IMR-90 (cell line): ENCODE results near the gene RBBP6. TPM values are rescaled to one million over a fixed set of nuclear protein-coding genes. Genes with fewer than 3 reads are reported as not detected.

Source experiments
- ATAC-seq: fragments of 200-7000 bp; cut with Tn5 transposase; 2 replicates; pipeline ENCODE4 v1.9.1; 2020; ENCODE audit warnings: low read depth, mild to moderate bottlenecking, moderate library complexity
- BruUV-seq: library from RNA; stranded (reverse); fragments of 400-500 nt; replicated peaks from 2 replicates; lab custom pipeline; 2021; lab: Mats Ljungman, UMichigan
- CTCF ChIA-PET: fragments of 300-600 bp; formaldehyde crosslinking; extraction: SDS; loops from one replicate; lab custom pipeline; 2021; ENCODE audit warnings: antibody characterized with exemption; lab: Yijun Ruan, JAX
- POLR2A ChIA-PET: fragments of 300-600 bp; sonication (Branson Sonifier 250); formaldehyde crosslinking; loops from one replicate; lab custom pipeline; 2022; ENCODE audit warnings: antibody characterized with exemption; ENCODE audit not compliant: unreplicated experiment; lab: Charles Lee
- DNase-seq: peaks from one replicate; pipeline ENCODE4 v3.0.0; 2013
- H2AFZ ChIP-seq: replicated peaks from 2 replicates; pipeline ENCODE3; 2013; ENCODE audit warnings: low read length, mild to moderate bottlenecking; ENCODE audit not compliant: poor library complexity
- H2AK5ac ChIP-seq: 2 replicates; pipeline ENCODE4 v1.6.1; 2013; ENCODE audit warnings: low read depth, low read length, inconsistent platforms
- H2AK9ac ChIP-seq: replicated peaks from 2 replicates; pipeline ENCODE3; 2013; ENCODE audit warnings: mild to moderate bottlenecking, low read depth, low read length, moderate library complexity; ENCODE audit not compliant: poor library complexity
- H2BK120ac ChIP-seq: 2 replicates; pipeline ENCODE4 v1.6.1; 2013; ENCODE audit warnings: low read depth, low read length, inconsistent platforms
- H2BK15ac ChIP-seq: 3 replicates; pipeline ENCODE4 v1.6.1; 2013; ENCODE audit warnings: low read depth, low read length, inconsistent platforms
- H2BK20ac ChIP-seq: 2 replicates; pipeline ENCODE4 v1.6.1; 2013; ENCODE audit warnings: low read depth, mild to moderate bottlenecking, inconsistent platforms, low read length, moderate library complexity
- H2BK5ac ChIP-seq: 2 replicates; pipeline ENCODE4 v1.6.1; 2013; ENCODE audit warnings: mild to moderate bottlenecking, low read depth, low read length, inconsistent platforms; ENCODE audit not compliant: poor library complexity, severe bottlenecking
- H3K14ac ChIP-seq: replicated peaks from 2 replicates; pipeline ENCODE4 v1.6.1; 2013; ENCODE audit warnings: low read depth, low read length, inconsistent platforms
- H3K18ac ChIP-seq: 2 replicates; pipeline ENCODE4 v1.6.1; 2013; ENCODE audit warnings: low read depth, low read length, control low read depth
- H3K23ac ChIP-seq: 2 replicates; pipeline ENCODE4 v1.6.1; 2013; ENCODE audit warnings: low read depth, low read length, inconsistent platforms
- H3K27ac ChIP-seq: 2 replicates; pipeline ENCODE4 v1.5.1; 2013; ENCODE audit warnings: mild to moderate bottlenecking, control low read depth, low read length; ENCODE audit not compliant: insufficient read depth
- H3K27me3 ChIP-seq: 2 replicates; pipeline ENCODE4 v1.6.1; 2013; ENCODE audit warnings: low read length; ENCODE audit not compliant: control insufficient read depth, insufficient read depth
- H3K36me3 ChIP-seq: 2 replicates; pipeline ENCODE4 v1.6.1; 2013; ENCODE audit warnings: low read length, mixed read lengths; ENCODE audit not compliant: control insufficient read depth, insufficient read depth
- H3K4ac ChIP-seq: 2 replicates; pipeline ENCODE4 v1.6.1; 2013; ENCODE audit warnings: low read depth, low read length, inconsistent platforms
- H3K4me1 ChIP-seq: 2 replicates; pipeline ENCODE4 v1.6.1; 2013; ENCODE audit warnings: low read length, mixed read lengths; ENCODE audit not compliant: control insufficient read depth, insufficient read depth
- H3K4me2 ChIP-seq: 2 replicates; pipeline ENCODE4 v1.6.1; 2013; ENCODE audit warnings: low read depth, mild to moderate bottlenecking, control low read depth, low read length, moderate library complexity
- H3K4me3 ChIP-seq: 2 replicates; pipeline ENCODE4 v1.5.1; 2013; ENCODE audit warnings: low read depth, mild to moderate bottlenecking, control low read depth, low read length, moderate library complexity; ENCODE audit not compliant: insufficient read depth
- H3K56ac ChIP-seq: 2 replicates; pipeline ENCODE4 v1.6.1; 2013; ENCODE audit warnings: low read length, inconsistent platforms; ENCODE audit not compliant: insufficient read depth; ENCODE audit errors: extremely low read depth
- H3K79me1 ChIP-seq, 2 experiments: 2 replicates each; pipeline ENCODE4 v1.6.1; 2013; ENCODE audit warnings: low read length in 2 of 2, inconsistent platforms in 1 of 2, low read depth in 1 of 2
- H3K9ac ChIP-seq: 2 replicates; pipeline ENCODE4 v1.6.1; 2013; ENCODE audit warnings: low read depth, low read length, control low read depth
- H3K9me1 ChIP-seq: 2 replicates; pipeline ENCODE4 v1.6.1; 2013; ENCODE audit warnings: low read length, inconsistent platforms; ENCODE audit not compliant: insufficient read depth
- H3K9me3 ChIP-seq: 2 replicates; pipeline ENCODE4 v1.6.1; 2013; ENCODE audit warnings: low read length; ENCODE audit not compliant: control insufficient read depth, insufficient read depth
- H4K20me1 ChIP-seq: 2 replicates; pipeline ENCODE4 v1.6.1; 2013; ENCODE audit warnings: low read length, inconsistent platforms; ENCODE audit not compliant: insufficient read depth
- H4K5ac ChIP-seq: 2 replicates; pipeline ENCODE4 v1.6.1; 2013; ENCODE audit warnings: mild to moderate bottlenecking, low read depth, low read length, control low read depth
- H4K8ac ChIP-seq, 2 experiments: 2 replicates each; pipeline ENCODE4 v1.6.1; 2013; ENCODE audit warnings: low read depth in 2 of 2, low read length in 2 of 2, control low read depth in 1 of 2, inconsistent platforms in 1 of 2
- H4K91ac ChIP-seq: 2 replicates; pipeline ENCODE4 v1.6.1; 2013; ENCODE audit warnings: low read depth, low read length, inconsistent platforms; ENCODE audit not compliant: insufficient read depth
- MAZ ChIP-seq: IDR thresholded peaks from 2 replicates; pipeline ENCODE4 v1.6.1; 2012; ENCODE audit warnings: low read depth, mild to moderate bottlenecking, low read length, improper control_type of control experiment, moderate library complexity, borderline replicate concordance
- POLR2A ChIP-seq: IDR thresholded peaks from 2 replicates; pipeline ENCODE4 v1.6.1; 2012; ENCODE audit warnings: mild to moderate bottlenecking, low read depth, low read length
- WGBS, 2 experiments: methylation state at CpG; one replicate each; pipeline versions ENCODE4 v1.1.5 to v1.1.7; 2013; ENCODE audit warnings: missing lambda C conversion rate in 2 of 2; ENCODE audit not compliant: insufficient read length in 1 of 2; ENCODE audit errors: extremely low coverage in 2 of 2; 5-methylcytosine and 5-hydroxymethylcytosine counted together
- dilution Hi-C: fragments of 300-500 bp; cut with HindIII; formaldehyde crosslinking; loops from one replicate; pipeline ENCODE4 v1.14.3; 2018; ENCODE audit warnings: low sequenced_read_pairs; ENCODE audit not compliant: unreplicated experiment
- in situ Hi-C: fragments of 300-500 bp; cut with MboI; formaldehyde crosslinking; loops from 3 replicates; pipeline ENCODE4 v1.14.3; 2019; ENCODE audit warnings: low sequenced_read_pairs, inconsistent platforms, mixed read lengths
- intact Hi-C: fragments of 100-400 bp; cut with micrococcal nuclease; formaldehyde crosslinking; loops from 2 replicates; pipeline ENCODE4 v1.10.0; 2022
- polyA plus RNA-seq, 3 experiments: library from polyadenylated mRNA; depleted of rRNA; stranded (reverse); fragments of >200 nt; gene quantifications; 2 replicates each; pipeline ENCODE4 v1.2.3, GENCODE V29; 2012; ENCODE audit warnings: low replicate concordance in 1 of 3
- total RNA-seq: library from RNA; depleted of rRNA; stranded (reverse); fragments of >200 nt; gene quantifications from 2 replicates; pipeline ENCODE4 v1.2.3, GENCODE V29; 2012

The RBBP6 gene
- total and polyA plus RNA-seq, 2 of the 4 experiments (the other 2 are of a cell fraction): 7.2 to 17.8 TPM

DNA sequence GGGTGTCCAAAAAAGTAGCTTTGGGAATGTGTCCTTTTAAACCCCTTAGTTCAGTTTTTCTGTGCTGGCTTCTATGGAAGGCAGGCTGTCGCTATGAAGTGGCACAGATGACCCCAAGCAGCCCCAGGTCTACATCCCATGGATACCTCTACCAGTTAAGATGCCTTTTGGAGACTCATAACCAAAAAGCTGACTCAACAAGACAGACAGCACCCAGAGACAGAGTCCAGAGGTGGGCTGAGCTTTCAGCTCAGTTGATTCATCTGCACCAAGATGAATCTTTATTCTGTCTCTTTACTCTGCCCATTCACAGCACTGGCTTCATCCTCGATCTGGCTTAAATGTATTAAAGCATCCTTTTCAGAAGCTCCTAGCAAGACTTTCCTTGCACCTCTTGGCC, 29.8 kb upstream of the RBBP6 start:
- Histone ChIP-seq H2BK15ac (no peak overlapping the region), H2BK20ac (no peak overlapping the region), H2BK5ac (no peak overlapping the region), H3K36me3 (no peaks in the 10 kb centered on the region), H2BK120ac (no peak overlapping the region), H2AK9ac (no peak overlapping the region), H3K4me3 (no peak overlapping the region), H4K8ac (no peak overlapping the region), H4K91ac (no peak overlapping the region), H3K4ac (no peak overlapping the region), H3K4me2 (no peak overlapping the region), H3K14ac (no peak overlapping the region), H3K23ac (no peak overlapping the region), H3K79me1 (no peaks in the 10 kb centered on the region), H3K27ac (no peak overlapping the region), H3K27me3 (peaks cover 4% of the 10 kb centered on the region; the same call in 1 of the 2 replicates), H3K9ac (no peak overlapping the region), H3K56ac (no peak overlapping the region), H2AK5ac (no peak overlapping the region), H3K9me3 (no peaks in the 10 kb centered on the region), H3K18ac (no peak overlapping the region), H4K5ac (no peak overlapping the region), H4K20me1 (no peaks in the 10 kb centered on the region), H2AFZ (no peak overlapping the region), H3K4me1 (no peaks in the 10 kb centered on the region), H3K9me1 (no peaks in the 10 kb centered on the region)
- no TSS peak for BruUV-seq
- WGBS, 2 experiments: no CpG with 5 or more reads among the region's 2 CpGs
- no peak for TF ChIP-seq POLR2A
- TF ChIP-seq MAZ: no peak
- ATAC-seq: no peak
- DNase-seq: no peak
- intact Hi-C loops (loop anchor here (10.0 kb wide), 1 partner anchor 845 kb away; no protein-coding TSS in a partner anchor), dilution Hi-C loops (no loop called here), in situ Hi-C loops (loop anchor here (5.0 to 25.0 kb wide), 3 partner anchors 467 to 822 kb away; partner anchors contain the start of gene PLK1)
- CTCF ChIA-PET: no interaction called here
- POLR2A ChIA-PET: no interaction called here
